ENCODE measurements around the gene ZNF26.

The ZNF26 gene

GRCh38 chr12:133061954-133062353, 75.8 kb downstream of the ZNF26 start:
- DNase-seq (ENCODE audit: low read depth, low spot score) = no peak

DNA sequence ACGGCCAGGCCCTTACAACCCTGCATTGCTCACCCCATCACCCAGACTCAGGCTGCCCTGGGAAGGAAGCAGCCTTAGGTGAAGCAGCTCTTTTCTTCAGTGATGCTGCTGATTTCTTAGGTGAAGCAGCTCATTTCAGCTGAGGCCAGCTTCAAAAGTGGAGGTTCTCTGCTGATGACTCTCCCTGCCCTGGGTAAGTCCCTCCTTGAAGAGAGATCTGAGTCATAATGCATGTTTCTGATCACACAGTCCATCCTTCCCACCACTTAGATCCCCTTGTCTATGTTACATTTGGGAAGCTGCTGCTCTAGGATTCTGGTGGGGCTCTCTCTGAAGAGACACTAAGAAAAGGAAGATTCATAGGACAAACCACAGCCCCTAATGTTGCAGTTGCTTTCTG, 77.4 kb downstream of the ZNF26 start:
- no peak for DNase-seq (ENCODE audit: low read depth, low spot score)

GRCh38 chr12:133073836-133074235, 87.7 kb downstream of the ZNF26 start:
- DNase-seq (ENCODE audit: low read depth, low spot score) = no peak

All from iPS DF 19.7 (cell line).